Mesodermal cell (in vitro differentiated cells): Measurements from ENCODE around the gene FBLN2.

Experiments
- H3K27ac ChIP-seq: 2 replicates; pipeline ENCODE4 v1.7.0; 2013; ENCODE audit warnings: mild to moderate bottlenecking, low read depth, low read length, moderate library complexity; ENCODE audit not compliant: severe bottlenecking
- H3K36me3 ChIP-seq: 2 replicates; pipeline ENCODE4 v1.7.1; 2013; ENCODE audit warnings: mild to moderate bottlenecking, low read length, moderate library complexity; ENCODE audit not compliant: control insufficient read depth, insufficient read depth
- H3K4me1 ChIP-seq: one replicate; pipeline ENCODE4 v1.7.1; 2013; ENCODE audit warnings: mild to moderate bottlenecking, low read length; ENCODE audit not compliant: insufficient read depth, control insufficient read depth, poor library complexity, severe bottlenecking
- H3K4me3 ChIP-seq: 2 replicates; pipeline ENCODE4 v1.7.0; 2013; ENCODE audit warnings: low read length, control low read depth, mild to moderate bottlenecking; ENCODE audit not compliant: insufficient read depth, poor library complexity, severe bottlenecking; ENCODE audit errors: extremely low read depth
- H3K9me3 ChIP-seq: 2 replicates; pipeline ENCODE4 v1.7.1; 2013; ENCODE audit warnings: mild to moderate bottlenecking, low read length, moderate library complexity; ENCODE audit not compliant: control insufficient read depth
- WGBS, 2 experiments: methylation state at CpG; one replicate each; pipeline ENCODE4 v1.1.5; 2013; ENCODE audit warnings: missing lambda C conversion rate in 2 of 2; ENCODE audit not compliant: insufficient coverage in 2 of 2; 5-methylcytosine and 5-hydroxymethylcytosine counted together

FBLN2 gene

GRCh38 chr3:13628841-13629551 is 80.1 kb downstream of the FBLN2 start:
- 95 to 96% methylated on average over 26 of the region's 27 CpGs for WGBS, 2 experiments
- no peaks in the 10 kb centered on the region for H3K9me3 ChIP-seq
- no peaks in the 10 kb centered on the region for H3K4me1 ChIP-seq
- no peak overlapping the region for H3K27ac ChIP-seq
- H3K36me3 ChIP-seq, result peaks cover 45% of the 10 kb centered on the region
- H3K4me3 ChIP-seq, result no peak overlapping the region

- H3K9me3 ChIP-seq, result no peaks in the 10 kb centered on the region
- H3K36me3 ChIP-seq, result peaks cover 49% of the 10 kb centered on the region
- H3K4me1 ChIP-seq, result no peaks in the 10 kb centered on the region
- no peak overlapping the region for H3K4me3 ChIP-seq
- WGBS, 2 experiments, result 97 to 99% methylated on average over 15 of the region's 16 CpGs
- H3K27ac ChIP-seq, result no peak overlapping the region
Observed at GRCh38 chr3:13629644-13630043, 80.7 kb downstream of the FBLN2 start.

DNA sequence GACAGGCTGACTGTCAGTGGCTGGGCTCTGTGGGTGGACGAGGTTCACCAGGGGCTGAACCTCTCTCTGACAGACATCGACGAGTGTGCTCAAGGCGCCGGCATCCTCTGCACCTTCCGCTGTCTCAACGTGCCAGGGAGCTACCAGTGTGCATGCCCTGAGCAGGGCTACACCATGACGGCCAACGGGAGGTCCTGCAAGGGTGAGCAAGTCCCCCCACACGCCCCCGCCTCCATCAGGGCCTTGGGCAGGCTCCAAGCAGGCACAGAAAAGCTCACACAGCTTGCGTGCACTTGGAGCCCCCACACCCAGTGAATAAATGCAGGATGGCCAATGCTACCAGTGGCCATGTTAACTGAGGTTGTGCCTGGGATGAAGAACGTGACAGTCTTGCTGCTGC is 82.3 kb downstream of the FBLN2 start:
- Histone ChIP-seq H3K9me3 (no peaks in the 10 kb centered on the region), H3K4me3 (no peak overlapping the region), H3K36me3 (peaks cover 53% of the 10 kb centered on the region), H3K4me1 (no peaks in the 10 kb centered on the region), H3K27ac (no peak overlapping the region)
- 94 to 95% methylated on average over 13 of the region's 13 CpGs for WGBS, 2 experiments

- no peaks in the 10 kb centered on the region for H3K9me3 ChIP-seq
- peaks cover 53% of the 10 kb centered on the region for H3K36me3 ChIP-seq
- H3K4me1 ChIP-seq, result no peaks in the 10 kb centered on the region
- H3K27ac ChIP-seq, result no peak overlapping the region
- WGBS, 2 experiments, result 95 to 98% methylated on average over 10 to 11 of the region's 13 CpGs
- no peak overlapping the region for H3K4me3 ChIP-seq
Observed at GRCh38 chr3:13633176-13633575, 84.3 kb downstream of the FBLN2 start.

GRCh38 chr3:13634151-13634550 is 85.2 kb downstream of the FBLN2 start:
- Histone ChIP-seq H3K4me1 (peaks cover 2% of the 10 kb centered on the region), H3K27ac (no peak overlapping the region), H3K9me3 (no peaks in the 10 kb centered on the region), H3K4me3 (no peak overlapping the region), H3K36me3 (peaks cover 48% of the 10 kb centered on the region)
- 86 to 92% methylated on average over 17 to 18 of the region's 18 CpGs for WGBS, 2 experiments

DNA sequence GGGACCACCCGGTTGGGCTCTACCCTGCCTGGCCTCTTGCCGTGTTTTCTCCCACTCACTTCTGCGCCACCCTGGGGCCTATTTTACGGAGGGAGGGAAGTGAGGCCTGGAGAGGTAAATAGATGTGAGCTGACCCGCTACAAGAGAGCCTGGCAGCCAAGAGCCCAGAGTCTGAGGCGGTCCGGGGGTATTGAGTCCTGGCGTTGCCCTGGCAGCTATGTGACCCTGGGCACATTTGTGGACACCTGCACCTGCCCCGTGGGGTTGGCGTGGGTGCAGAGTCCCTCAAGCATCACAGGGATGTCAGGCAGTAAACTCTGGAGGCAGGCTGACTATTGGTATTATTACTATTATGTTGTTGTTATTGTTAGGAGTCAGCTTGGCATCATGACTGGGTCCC is 85.7 kb downstream of the FBLN2 start:
- Histone ChIP-seq H3K36me3 (peaks cover 44% of the 10 kb centered on the region), H3K9me3 (no peaks in the 10 kb centered on the region), H3K27ac (no peak overlapping the region), H3K4me1 (peaks cover 2% of the 10 kb centered on the region), H3K4me3 (no peak overlapping the region)
- WGBS, 2 experiments, result 93 to 96% methylated on average over 7 to 10 of the region's 10 CpGs

GRCh38 chr3:13636186-13636585 is 87.3 kb downstream of the FBLN2 start:
- H3K27ac ChIP-seq, result no peak overlapping the region
- H3K4me1 ChIP-seq, result peaks cover 2% of the 10 kb centered on the region
- H3K4me3 ChIP-seq, result no peak overlapping the region
- H3K36me3 ChIP-seq, result peaks cover 31% of the 10 kb centered on the region
- H3K9me3 ChIP-seq, result no peaks in the 10 kb centered on the region
- 93 to 95% methylated on average over 13 to 14 of the region's 14 CpGs for WGBS, 2 experiments

DNA sequence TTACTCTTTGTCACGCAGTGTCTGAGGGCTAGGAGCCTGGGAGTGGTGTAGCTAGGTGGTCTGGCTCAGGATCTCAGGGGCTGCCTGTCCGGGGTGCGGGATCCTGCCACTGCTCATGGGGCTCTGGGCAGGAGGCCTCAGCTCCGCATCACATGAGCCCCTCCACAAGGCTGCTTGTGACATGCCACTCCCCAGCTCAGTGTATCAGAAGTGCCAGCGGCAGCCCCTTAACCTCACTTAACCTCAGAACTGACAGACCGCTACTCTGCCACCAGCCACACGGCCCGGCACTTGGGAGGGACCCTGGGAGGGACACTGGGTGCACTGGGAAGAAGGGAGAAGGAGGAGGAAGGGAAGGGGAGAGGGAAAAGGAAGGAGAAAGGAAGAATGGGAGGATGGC is 87.9 kb downstream of the FBLN2 start:
- Histone ChIP-seq H3K9me3 (no peaks in the 10 kb centered on the region), H3K4me1 (peaks cover 2% of the 10 kb centered on the region), H3K36me3 (peaks cover 24% of the 10 kb centered on the region), H3K27ac (no peak overlapping the region), H3K4me3 (no peak overlapping the region)
- 91 to 94% methylated on average over 5 to 6 of the region's 8 CpGs for WGBS, 2 experiments

DNA sequence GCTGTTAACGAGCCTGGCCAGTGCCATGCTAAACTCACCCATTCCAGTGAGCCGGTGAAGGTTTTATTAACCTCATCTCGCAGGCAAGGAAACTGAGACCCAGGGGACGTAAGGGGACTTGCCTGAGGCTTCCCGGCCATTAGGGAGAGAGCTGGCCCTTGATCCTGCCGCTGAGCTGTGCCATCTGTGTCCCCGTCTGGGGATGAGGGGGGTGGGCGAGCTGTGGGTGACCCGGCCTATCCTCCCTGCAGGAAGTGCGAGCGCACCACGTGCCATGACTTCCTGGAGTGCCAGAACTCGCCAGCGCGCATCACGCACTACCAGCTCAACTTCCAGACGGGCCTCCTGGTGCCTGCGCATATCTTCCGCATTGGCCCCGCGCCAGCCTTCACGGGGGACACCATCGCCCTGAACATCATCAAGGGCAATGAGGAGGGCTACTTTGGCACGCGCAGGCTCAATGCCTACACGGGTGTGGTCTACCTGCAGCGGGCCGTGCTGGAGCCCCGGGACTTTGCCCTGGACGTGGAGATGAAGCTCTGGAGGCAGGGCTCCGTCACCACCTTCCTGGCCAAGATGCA is 88.5 kb downstream of the FBLN2 start:
- Histone ChIP-seq H3K9me3 (no peaks in the 10 kb centered on the region), H3K27ac (no peak overlapping the region), H3K4me1 (peaks cover 2% of the 10 kb centered on the region), H3K36me3 (peaks cover 21% of the 10 kb centered on the region), H3K4me3 (no peak overlapping the region)
- WGBS, 2 experiments, result 88 to 90% methylated on average over 31 of the region's 31 CpGs

DNA sequence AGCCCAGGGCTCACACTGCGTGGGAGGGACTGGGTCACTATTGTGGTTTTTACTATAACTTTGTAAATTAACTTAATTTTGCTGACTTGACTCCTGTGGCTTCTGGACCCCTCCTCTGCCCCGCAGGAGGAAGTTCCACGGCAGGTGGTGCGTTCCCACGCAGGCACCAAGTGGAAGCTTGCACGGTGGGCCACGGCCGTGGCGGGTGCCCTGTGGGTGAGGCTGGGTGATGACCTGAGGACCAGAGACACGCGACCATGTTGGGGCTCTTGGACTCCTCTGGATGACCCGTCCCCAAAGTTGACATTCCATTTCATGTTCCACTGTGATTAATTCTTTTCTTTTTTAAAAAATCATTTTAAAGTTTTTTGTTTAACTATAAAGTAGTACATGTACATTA is 89.0 kb downstream of the FBLN2 start:
- Histone ChIP-seq H3K27ac (no peak overlapping the region), H3K9me3 (no peaks in the 10 kb centered on the region), H3K4me3 (no peak overlapping the region), H3K4me1 (peaks cover 2% of the 10 kb centered on the region), H3K36me3 (peaks cover 16% of the 10 kb centered on the region)
- WGBS, 2 experiments, result 97 to 98% methylated on average over 6 to 8 of the region's 12 CpGs

DNA sequence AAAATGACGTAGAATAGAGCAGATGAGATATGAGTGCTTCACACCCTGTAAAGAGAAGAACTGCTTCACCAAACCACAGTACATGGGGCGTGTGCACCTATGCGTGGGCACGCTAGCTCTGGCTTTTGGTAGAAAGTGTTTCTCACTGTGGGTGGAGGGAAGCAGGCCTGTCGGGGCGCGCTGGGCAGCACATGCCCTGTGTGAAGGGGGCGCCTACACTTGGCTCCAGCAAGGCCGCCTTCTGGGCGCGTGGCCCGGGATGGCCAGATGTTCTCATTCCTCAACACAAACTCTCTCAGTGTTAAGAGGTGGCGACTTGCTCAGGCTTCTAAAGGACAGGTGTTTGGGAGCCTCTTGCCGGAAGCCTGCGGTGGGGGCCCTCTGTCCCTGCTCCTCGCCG is 90.0 kb downstream of the FBLN2 start:
- H3K4me1 ChIP-seq, result peaks cover 2% of the 10 kb centered on the region
- H3K9me3 ChIP-seq, result no peaks in the 10 kb centered on the region
- WGBS, 2 experiments, result 94 to 95% methylated on average over 12 to 16 of the region's 17 CpGs
- no peak overlapping the region for H3K4me3 ChIP-seq
- H3K27ac ChIP-seq, result no peak overlapping the region
- H3K36me3 ChIP-seq, result peaks cover 13% of the 10 kb centered on the region
